ENCODE results near the gene RNF144A. TPM values are rescaled to one million over a fixed set of nuclear protein-coding genes. Genes with fewer than 3 reads are reported as not detected.

Gene RNF144A
- total RNA-seq, 1 experiment from 2014 or later: 13.6 TPM

GRCh38 chr2:7044253-7045250 lies 127.3 kb downstream of the RNF144A start:
- no peaks in the 10 kb centered on the region for H3K36me3 ChIP-seq (ENCODE audit: insufficient read depth, low read length, poor library complexity, severe bottlenecking)
- BruUV-seq (replicated peaks): no TSS peak
- intact Hi-C loops (cut with micrococcal nuclease; ENCODE audit: unreplicated experiment): loop anchor here (1.0 to 5.0 kb wide), 2 partner anchors 38 to 147 kb away; no protein-coding TSS in a partner anchor
- peak; percentile 60 for DNase-seq (ENCODE audit: low spot score)
- H3K27ac ChIP-seq (ENCODE audit: low read depth, low read length, poor library complexity, severe bottlenecking): no peak overlapping the region
- H3K27me3 ChIP-seq (replicated peaks; ENCODE audit: insufficient read depth, low read depth, low read length, poor library complexity): no peaks in the 10 kb centered on the region
- ChIA-PET POLR2A (ENCODE audit: low non-redundant PET) (no interaction called here), CTCF (interaction anchor here (0.6 to 1.1 kb wide), 2 partner anchors 10 to 119 kb away, joined by 3 to 4 read pairs; no protein-coding TSS in a partner anchor)
- no peak overlapping the region for H3K4me3 ChIP-seq (ENCODE audit: low read depth, low read length, poor library complexity, severe bottlenecking)
- TF ChIP-seq EZH2 (IDR thresholded peaks at IDR 0.05; ENCODE audit: borderline replicate concordance, low read depth, low read length, poor library complexity, severe bottlenecking) (no peak), CTCF (conservative IDR thresholded peaks at IDR 0.05; ENCODE audit: low read depth, low read length) (peak; percentile 90)
- no peaks in the 10 kb centered on the region for H3K4me1 ChIP-seq (ENCODE audit: insufficient read depth, low read length, poor library complexity, severe bottlenecking)
- H3K9me3 ChIP-seq (ENCODE audit: low read depth, low read length, poor library complexity, severe bottlenecking): no peaks in the 10 kb centered on the region

- intact Hi-C loops (cut with micrococcal nuclease; ENCODE audit: unreplicated experiment): no loop called here
- CTCF ChIA-PET: no interaction called here
- no peak overlapping the region for H3K4me3 ChIP-seq (ENCODE audit: low read depth, low read length, poor library complexity, severe bottlenecking)
Observed at GRCh38 chr2:7045601-7046590, 128.7 kb downstream of the RNF144A start.

More at GRCh38 chr2:7045601-7046590, 128.7 kb downstream of the RNF144A start:
- H3K9me3 ChIP-seq (ENCODE audit: low read depth, low read length, poor library complexity, severe bottlenecking): no peaks in the 10 kb centered on the region
- DNase-seq (ENCODE audit: low spot score): no peak
- no peaks in the 10 kb centered on the region for H3K4me1 ChIP-seq (ENCODE audit: insufficient read depth, low read length, poor library complexity, severe bottlenecking)
- TF ChIP-seq CTCF (conservative IDR thresholded peaks at IDR 0.05; ENCODE audit: low read depth, low read length): no peak
- TF ChIP-seq EZH2 (IDR thresholded peaks at IDR 0.05; ENCODE audit: borderline replicate concordance, low read depth, low read length, poor library complexity, severe bottlenecking): no peak
- no peaks in the 10 kb centered on the region for H3K36me3 ChIP-seq (ENCODE audit: insufficient read depth, low read length, poor library complexity, severe bottlenecking)
- POLR2A ChIA-PET (ENCODE audit: low non-redundant PET): no interaction called here
- H3K27ac ChIP-seq (ENCODE audit: low read depth, low read length, poor library complexity, severe bottlenecking): no peak overlapping the region
- no TSS peak for BruUV-seq (replicated peaks)
- no peaks in the 10 kb centered on the region for H3K27me3 ChIP-seq (replicated peaks; ENCODE audit: insufficient read depth, low read depth, low read length, poor library complexity)

Measured in A673 (cell line).